Trophoblast cell (in vitro differentiated cells and primary cell): ENCODE results near the gene METAP2.
A peak's percentile ranks its signal among the peaks of the same experiment; 100 is the strongest.
"Not testable (repeated sequence)": the region's sequence is repeated elsewhere in the genome, so short reads cannot be mapped to it uniquely, and the experiment has no call there.

Source experiments
- DNase-seq, 2 donors: peaks; one replicate each; pipeline ENCODE4 v3.0.0-alpha.2; 2016
- H2AFZ ChIP-seq: 2 replicates; pipeline ENCODE4 v1.6.1; 2013; ENCODE audit warnings: low read length, moderate library complexity, mild to moderate bottlenecking; ENCODE audit not compliant: insufficient read depth, poor library complexity
- H2AK5ac ChIP-seq: 2 replicates; pipeline ENCODE4 v1.6.1; 2013; ENCODE audit warnings: mild to moderate bottlenecking, low read length
- H2BK120ac ChIP-seq: 2 replicates; pipeline ENCODE4 v1.6.1; 2013; ENCODE audit warnings: low read length, mild to moderate bottlenecking, moderate library complexity; ENCODE audit not compliant: insufficient read depth, poor library complexity
- H2BK12ac ChIP-seq: 2 replicates; pipeline ENCODE4 v1.6.1; 2013; ENCODE audit warnings: mild to moderate bottlenecking, low read length, moderate library complexity
- H2BK5ac ChIP-seq: 2 replicates; pipeline ENCODE4 v1.6.1; 2013; ENCODE audit warnings: low read length, low read depth, moderate library complexity, mild to moderate bottlenecking; ENCODE audit not compliant: poor library complexity
- H3K14ac ChIP-seq: 2 replicates; pipeline ENCODE4 v1.6.1; 2013; ENCODE audit warnings: mild to moderate bottlenecking, low read length
- H3K18ac ChIP-seq: 2 replicates; pipeline ENCODE4 v1.6.1; 2013; ENCODE audit warnings: mild to moderate bottlenecking, low read length
- H3K23ac ChIP-seq: 2 replicates; pipeline ENCODE4 v1.6.1; 2013; ENCODE audit warnings: low read length
- H3K27ac ChIP-seq: 2 replicates; pipeline ENCODE4 v1.5.1; 2013; ENCODE audit warnings: low read depth, mild to moderate bottlenecking, inconsistent platforms, low read length, moderate library complexity
- H3K27me3 ChIP-seq: 2 replicates; pipeline ENCODE4 v1.6.1; 2013; ENCODE audit warnings: inconsistent platforms, mild to moderate bottlenecking, low read length, moderate library complexity; ENCODE audit not compliant: insufficient read depth
- H3K36me3 ChIP-seq, 2 experiments: 1 replicate in 1 of 2; 2 replicates in 1 of 2; pipeline ENCODE4 v1.6.1; 2013; ENCODE audit warnings: low read length in 2 of 2, mild to moderate bottlenecking in 2 of 2, moderate library complexity in 1 of 2; ENCODE audit not compliant: insufficient read depth in 2 of 2, control insufficient read depth in 1 of 2
- H3K4ac ChIP-seq: 2 replicates; pipeline ENCODE4 v1.6.1; 2013; ENCODE audit warnings: low read depth, mild to moderate bottlenecking, low read length, moderate library complexity
- H3K4me1 ChIP-seq, 2 experiments: 1 replicate in 1 of 2; 2 replicates in 1 of 2; pipeline ENCODE4 v1.6.1; 2013; ENCODE audit warnings: low read length in 2 of 2, mild to moderate bottlenecking in 2 of 2, moderate library complexity in 1 of 2; ENCODE audit not compliant: insufficient read depth in 2 of 2, control insufficient read depth in 1 of 2
- H3K4me2 ChIP-seq: 2 replicates; pipeline ENCODE4 v1.6.1; 2013; ENCODE audit warnings: inconsistent platforms, mild to moderate bottlenecking, low read length, moderate library complexity
- H3K4me3 ChIP-seq: 2 replicates; pipeline ENCODE4 v1.5.1; 2013; ENCODE audit warnings: mild to moderate bottlenecking, low read depth, low read length, inconsistent platforms
- H3K79me1 ChIP-seq: one replicate; pipeline ENCODE4 v1.6.1; 2013; ENCODE audit warnings: low read length
- H3K79me2 ChIP-seq: 2 replicates; pipeline ENCODE4 v1.6.1; 2013; ENCODE audit warnings: low read length, mild to moderate bottlenecking; ENCODE audit not compliant: control insufficient read depth, insufficient read depth, poor library complexity
- H3K9ac ChIP-seq: 2 replicates; pipeline ENCODE4 v1.6.1; 2013; ENCODE audit warnings: mild to moderate bottlenecking, low read length
- H3K9me3 ChIP-seq: 2 replicates; pipeline ENCODE4 v1.6.1; 2013; ENCODE audit warnings: low read depth, mild to moderate bottlenecking, control low read depth, inconsistent platforms, low read length; ENCODE audit not compliant: insufficient read depth
- H4K12ac ChIP-seq: 2 replicates; pipeline ENCODE4 v1.6.1; 2013; ENCODE audit warnings: low read depth, mild to moderate bottlenecking, low read length, moderate library complexity
- H4K8ac ChIP-seq: 2 replicates; pipeline ENCODE4 v1.6.1; 2013; ENCODE audit warnings: low read depth, mild to moderate bottlenecking, low read length, moderate library complexity
- H4K91ac ChIP-seq: one replicate; pipeline ENCODE4 v1.6.1; 2013; ENCODE audit warnings: low read depth, mild to moderate bottlenecking, low read length, moderate library complexity
- WGBS: extraction: QIAGEN DNeasy Blood & Tissue Kit; methylation state at CpG from one replicate; pipeline ENCODE4 v1.1.7; 2013; ENCODE audit warnings: missing lambda C conversion rate; ENCODE audit not compliant: insufficient read length, insufficient coverage; ENCODE audit errors: extremely low coverage; 5-methylcytosine and 5-hydroxymethylcytosine counted together

The METAP2 gene

GRCh38 chr12:95457605-95458004 is 16.3 kb upstream of the METAP2 start:
- WGBS = no CpG with 5 or more reads among the region's 8 CpGs
- not testable (repeated sequence) for H3K4me1 ChIP-seq, H3K9me3 ChIP-seq, H3K9ac ChIP-seq, H3K79me2 ChIP-seq, H3K4ac ChIP-seq, DNase-seq, H3K79me1 ChIP-seq, H2BK120ac ChIP-seq, H4K8ac ChIP-seq, H3K4me2 ChIP-seq, H3K14ac ChIP-seq, H4K91ac ChIP-seq, H2BK5ac ChIP-seq, H3K4me3 ChIP-seq, H4K12ac ChIP-seq, H3K18ac ChIP-seq, H3K27me3 ChIP-seq, H2AFZ ChIP-seq, H2BK12ac ChIP-seq, H3K27ac ChIP-seq, H3K36me3 ChIP-seq, H2AK5ac ChIP-seq, H3K23ac ChIP-seq

GRCh38 chr12:95458761-95459160 is 15.2 kb upstream of the METAP2 start:
- H3K27ac ChIP-seq = no peak overlapping the region
- H3K9ac ChIP-seq = no peak overlapping the region
- no peaks in the 10 kb centered on the region for H3K79me1 ChIP-seq
- DNase-seq = peak; percentile 67 to 87
- H3K4me2 ChIP-seq = no peak overlapping the region
- no peak overlapping the region for H2AK5ac ChIP-seq
- H2BK5ac ChIP-seq = no peak overlapping the region
- peaks cover 1% of the 10 kb centered on the region for H3K9me3 ChIP-seq
- no peak overlapping the region for H3K18ac ChIP-seq
- no peak overlapping the region for H4K12ac ChIP-seq
- H3K4ac ChIP-seq = no peak overlapping the region
- no peak overlapping the region for H4K91ac ChIP-seq
- H3K14ac ChIP-seq = no peak overlapping the region
- no CpG with 5 or more reads among the region's 2 CpGs for WGBS
- H2BK120ac ChIP-seq = no peak overlapping the region
- no peaks in the 10 kb centered on the region for H3K27me3 ChIP-seq
- H3K4me1 ChIP-seq = no peaks in the 10 kb centered on the region
- H3K23ac ChIP-seq = no peak overlapping the region
- no peaks in the 10 kb centered on the region for H3K36me3 ChIP-seq
- no peak overlapping the region for H4K8ac ChIP-seq
- H3K4me3 ChIP-seq = no peak overlapping the region
- no peak overlapping the region for H2AFZ ChIP-seq
- H3K79me2 ChIP-seq = no peaks in the 10 kb centered on the region
- no peak overlapping the region for H2BK12ac ChIP-seq

GRCh38 chr12:95459310-95459709 is 14.6 kb upstream of the METAP2 start:
- Histone ChIP-seq H3K4me3 (no peak overlapping the region), H4K12ac (no peak overlapping the region), H3K4me1 (no peaks in the 10 kb centered on the region), H4K91ac (no peak overlapping the region), H2BK120ac (no peak overlapping the region), H3K23ac (no peak overlapping the region), H3K36me3 (no peaks in the 10 kb centered on the region), H3K14ac (no peak overlapping the region), H2BK5ac (no peak overlapping the region), H3K18ac (no peak overlapping the region), H4K8ac (no peak overlapping the region), H2AK5ac (no peak overlapping the region), H3K79me2 (no peaks in the 10 kb centered on the region), H3K27ac (no peak overlapping the region), H3K4me2 (no peak overlapping the region), H3K79me1 (no peaks in the 10 kb centered on the region), H3K27me3 (no peaks in the 10 kb centered on the region), H3K4ac (no peak overlapping the region), H2AFZ (no peak overlapping the region), H2BK12ac (no peak overlapping the region), H3K9ac (no peak overlapping the region), H3K9me3 (peaks cover 1% of the 10 kb centered on the region)
- WGBS = no CpG with 5 or more reads among the region's 3 CpGs
- no peak for DNase-seq

GRCh38 chr12:95460105-95460504 is 13.8 kb upstream of the METAP2 start:
- no peak overlapping the region for H3K4ac ChIP-seq
- no peak overlapping the region for H3K4me2 ChIP-seq
- H3K4me1 ChIP-seq = no peaks in the 10 kb centered on the region
- no peak overlapping the region for H4K12ac ChIP-seq
- no peak overlapping the region for H2AFZ ChIP-seq
- peaks cover 1% of the 10 kb centered on the region for H3K9me3 ChIP-seq
- no peaks in the 10 kb centered on the region for H3K79me1 ChIP-seq
- no peak overlapping the region for H3K4me3 ChIP-seq
- H3K9ac ChIP-seq = no peak overlapping the region
- H2BK5ac ChIP-seq = no peak overlapping the region
- H3K36me3 ChIP-seq = no peaks in the 10 kb centered on the region
- H3K23ac ChIP-seq = no peak overlapping the region
- no peak overlapping the region for H2BK120ac ChIP-seq
- H3K79me2 ChIP-seq = no peaks in the 10 kb centered on the region
- no peak for DNase-seq
- no peak overlapping the region for H4K91ac ChIP-seq
- H3K18ac ChIP-seq = no peak overlapping the region
- no peak overlapping the region for H4K8ac ChIP-seq
- WGBS = no CpG with 5 or more reads among the region's 1 CpG
- H3K27me3 ChIP-seq = no peaks in the 10 kb centered on the region
- no peak overlapping the region for H3K14ac ChIP-seq
- no peak overlapping the region for H3K27ac ChIP-seq
- H2BK12ac ChIP-seq = no peak overlapping the region
- no peak overlapping the region for H2AK5ac ChIP-seq
